HG02852 (cell line): Measurements from ENCODE around the gene OXT.

Source experiments
- ATAC-seq: cut with Tn5 transposase; IDR thresholded peaks from one replicate; pipeline ENCODE4 v1.9.1; 2021; ENCODE audit warnings: mild to moderate bottlenecking, moderate library complexity; ENCODE audit not compliant: unreplicated experiment

OXT gene

GRCh38 chr20:3084283-3084985 lies 13.0 kb downstream of the OXT start, which contains the start of gene AVP:
TSS of gene AVP (minus strand) at chr20:3084724. CDS start at chr20:3084674, 50 bp downstream.
- no peak for ATAC-seq

DNA sequence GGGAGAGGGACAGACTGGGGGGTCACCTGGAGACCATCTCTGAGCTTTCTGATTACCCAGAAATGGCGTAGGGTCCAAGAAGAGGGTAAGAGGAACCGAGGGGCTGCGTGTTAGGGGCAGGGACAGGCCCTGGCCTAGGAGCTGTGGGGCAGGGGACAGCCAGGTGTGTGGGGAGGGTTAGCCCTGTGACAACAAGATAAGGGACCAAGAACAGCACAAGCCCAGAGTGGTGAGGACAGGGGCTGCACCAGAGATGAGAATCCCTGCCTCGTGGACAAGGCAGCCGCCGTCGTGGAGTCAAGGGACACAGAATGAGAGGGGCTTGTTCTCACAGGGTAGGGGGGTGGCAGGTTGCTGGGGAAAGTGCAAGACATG lies 13.6 kb downstream of the OXT start:
- no peak for ATAC-seq

DNA sequence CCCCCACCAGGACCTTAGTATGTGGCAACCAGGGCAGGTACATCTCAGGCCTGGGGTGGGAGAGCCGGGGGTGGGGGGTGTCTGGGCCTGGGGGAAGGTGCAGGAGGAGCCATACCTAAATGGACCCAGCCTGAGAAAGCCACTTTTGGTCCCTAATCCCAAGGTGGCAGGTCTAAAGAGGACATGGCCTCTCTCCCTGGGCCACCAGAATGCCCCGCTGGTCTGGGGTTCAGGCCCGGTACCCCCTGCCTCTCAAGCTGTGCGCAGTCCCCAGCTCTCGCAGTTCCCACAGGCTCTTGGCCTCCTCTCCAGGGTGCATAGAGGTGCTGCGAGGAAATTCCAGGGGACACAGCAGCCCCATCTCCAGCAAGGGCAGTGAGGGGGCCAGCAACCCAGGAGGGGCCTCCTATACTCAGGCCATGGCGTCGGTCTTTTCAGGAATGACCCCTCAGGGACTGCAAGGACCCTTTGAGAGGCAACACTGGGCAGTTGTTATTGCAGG lies 14.2 kb downstream of the OXT start:
- no peak for ATAC-seq

- no peak for ATAC-seq
These were observed 16.6 kb downstream of the OXT start for GRCh38 chr20:3088031-3088430.

- no peak for ATAC-seq
These were observed 19.1 kb downstream of the OXT start for GRCh38 chr20:3090565-3090964.

DNA sequence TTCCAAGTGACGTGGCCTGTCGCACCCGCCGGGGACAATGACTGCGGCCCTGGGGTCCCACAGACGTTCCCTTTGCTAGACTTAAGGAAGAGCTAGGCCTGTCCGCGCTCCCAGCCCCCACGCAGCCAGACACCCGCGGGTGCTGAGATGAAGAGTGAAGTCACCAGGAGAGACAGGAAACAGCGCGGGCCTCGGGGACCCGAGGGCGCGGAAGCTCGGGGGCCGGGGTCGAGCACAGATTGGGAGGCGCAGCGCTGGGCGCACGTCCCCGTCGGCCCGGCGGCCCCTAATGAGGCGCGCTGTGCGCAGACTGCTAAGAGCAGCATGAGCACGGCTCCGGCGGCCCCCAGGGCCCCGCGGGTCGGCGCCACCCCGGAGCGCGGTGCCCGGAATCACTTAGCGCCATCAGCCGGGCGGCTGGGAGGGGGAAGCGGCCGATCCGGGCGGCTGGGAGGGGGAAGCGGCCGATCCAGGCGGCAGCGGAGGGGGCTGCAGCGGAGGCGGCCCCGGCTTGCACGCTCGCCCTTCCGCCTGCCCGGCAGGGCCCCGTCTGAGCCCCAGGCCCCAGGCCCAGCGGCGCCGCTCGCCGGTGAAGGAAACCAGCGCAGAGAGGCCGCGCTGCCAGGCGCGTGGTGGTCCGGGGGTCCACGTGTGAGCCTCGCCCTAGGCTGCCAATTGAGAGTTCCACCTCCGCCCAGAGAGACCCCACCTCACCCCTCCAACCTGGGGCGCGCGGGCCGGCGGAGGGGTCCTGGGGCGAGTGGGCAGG lies 21.4 kb downstream of the OXT start:
- no peak for ATAC-seq

DNA sequence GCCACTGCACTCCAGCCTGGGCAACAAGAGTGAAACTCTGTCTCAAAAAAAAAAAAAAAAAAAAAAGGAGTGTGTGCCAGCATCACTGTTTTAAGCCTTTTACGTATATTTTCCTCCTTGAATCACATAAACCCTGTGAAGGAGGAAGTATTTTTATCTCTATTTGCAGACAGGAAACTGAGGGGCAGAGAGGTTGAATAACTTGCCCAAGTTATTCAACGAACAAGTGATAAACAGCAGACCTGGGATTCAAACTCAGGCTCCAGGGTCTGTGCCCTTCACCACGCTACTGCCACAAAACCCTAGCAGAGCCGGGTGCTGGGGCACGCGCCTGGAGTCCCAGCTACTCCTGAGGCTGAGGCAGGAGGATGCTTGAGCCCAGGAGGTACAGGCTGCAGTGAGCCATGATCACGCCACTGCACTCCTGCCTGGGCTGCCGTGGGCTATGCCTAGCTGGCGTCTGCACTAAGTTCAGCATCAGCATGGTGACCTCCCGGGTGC lies 22.5 kb downstream of the OXT start:
- no peak for ATAC-seq

GRCh38 chr20:3094848-3095629 lies 23.6 kb downstream of the OXT start:
- ATAC-seq, result no peak

- no peak for ATAC-seq
These were observed 29.1 kb downstream of the OXT start for GRCh38 chr20:3100480-3100879.

- no peak for ATAC-seq
These were observed 29.8 kb downstream of the OXT start for GRCh38 chr20:3101251-3101650.

- no peak for ATAC-seq
These were observed 30.5 kb downstream of the OXT start for GRCh38 chr20:3101737-3102574.

GRCh38 chr20:3102575-3103368 lies 31.4 kb downstream of the OXT start:
- no peak for ATAC-seq

DNA sequence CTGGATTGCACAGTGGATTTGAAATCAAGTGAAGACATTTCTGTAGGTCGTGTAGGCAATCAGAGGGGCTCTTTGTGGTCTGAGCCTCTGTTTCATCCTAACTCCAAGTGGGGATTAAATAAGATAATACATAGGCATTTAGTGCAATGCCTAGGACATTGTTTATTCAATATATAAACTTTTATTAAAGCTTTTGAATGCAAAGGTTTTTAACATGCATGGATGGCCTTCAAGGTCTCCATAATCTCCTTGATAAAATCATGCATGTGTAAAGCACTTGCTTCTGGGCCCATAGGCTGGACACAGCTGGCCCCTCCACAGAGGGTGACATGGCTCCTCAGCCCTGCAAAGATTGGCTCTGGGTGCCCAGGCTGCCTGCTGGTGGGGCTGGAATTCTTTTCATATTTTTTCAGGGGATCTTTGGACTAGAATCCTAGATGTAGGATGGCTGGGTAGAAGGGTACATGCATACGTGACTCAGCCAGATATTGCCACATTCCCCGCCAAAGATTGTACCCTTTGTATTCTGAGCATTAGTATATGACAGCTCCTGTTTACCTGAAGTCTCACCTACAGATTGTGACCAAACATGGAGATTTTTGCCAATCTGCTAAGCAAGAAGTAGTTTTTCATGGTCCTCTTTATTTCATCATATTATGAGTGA lies 32.1 kb downstream of the OXT start:
- ATAC-seq, result no peak

DNA sequence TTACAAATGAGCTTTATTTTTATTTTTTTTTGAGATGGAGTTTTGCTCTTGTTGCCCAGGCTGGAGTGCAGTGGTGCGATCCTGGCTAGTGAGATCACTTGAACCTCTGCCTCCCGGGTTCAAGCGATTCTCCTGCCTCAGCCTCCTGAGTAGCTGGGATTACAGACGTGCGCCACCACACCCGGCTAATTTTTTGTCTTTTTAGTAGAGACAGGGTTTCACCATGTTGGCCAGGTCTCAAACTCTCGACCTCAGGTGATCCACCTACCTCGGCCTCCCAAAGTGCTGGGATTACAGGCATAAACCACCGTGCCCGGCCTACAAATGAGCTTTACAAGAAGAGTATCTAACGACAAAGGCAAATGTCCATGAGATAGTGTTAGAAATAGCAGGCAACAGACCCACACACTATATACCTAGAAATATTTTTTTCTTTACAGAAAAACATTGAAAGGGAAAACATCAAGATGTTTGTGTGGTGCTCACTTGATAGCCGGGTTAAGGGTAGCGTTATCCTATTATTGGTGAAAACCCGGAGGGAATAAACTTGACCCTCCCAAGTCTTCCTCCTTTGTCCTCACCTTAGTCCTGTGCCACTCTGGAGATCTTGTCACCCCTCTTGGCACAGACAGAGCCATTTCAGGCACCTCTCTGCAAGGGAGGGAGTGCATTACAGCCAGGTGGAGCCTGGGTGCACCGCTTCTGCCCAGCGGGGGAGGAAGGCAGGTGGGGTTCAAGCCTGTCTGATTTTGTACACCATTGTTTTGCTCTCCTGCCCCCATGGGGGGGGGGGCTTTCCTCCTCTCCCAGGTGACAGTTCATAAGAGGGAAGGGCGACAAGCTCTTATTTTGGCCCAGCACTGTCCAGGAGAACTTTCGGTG lies 34.1 kb downstream of the OXT start:
- no peak for ATAC-seq

DNA sequence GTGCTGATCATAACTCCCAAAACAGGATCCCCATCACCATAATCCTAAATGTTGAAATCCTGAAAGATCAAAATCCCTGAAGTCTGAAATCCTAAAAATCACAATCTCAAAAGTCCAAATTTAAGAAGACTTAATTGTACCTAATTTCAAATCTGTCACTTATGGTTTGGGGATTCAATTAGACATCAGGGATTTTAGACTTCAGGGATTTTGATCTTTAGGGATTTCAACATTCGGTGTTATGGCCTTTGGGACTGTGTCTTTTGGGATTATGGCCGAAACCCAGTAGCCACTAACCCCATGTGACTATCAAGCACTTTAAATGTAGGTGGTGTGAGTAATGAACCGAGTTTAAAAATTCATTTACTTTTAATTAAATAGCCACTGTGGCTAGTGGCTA lies 34.8 kb downstream of the OXT start:
- ATAC-seq, result no peak

DNA sequence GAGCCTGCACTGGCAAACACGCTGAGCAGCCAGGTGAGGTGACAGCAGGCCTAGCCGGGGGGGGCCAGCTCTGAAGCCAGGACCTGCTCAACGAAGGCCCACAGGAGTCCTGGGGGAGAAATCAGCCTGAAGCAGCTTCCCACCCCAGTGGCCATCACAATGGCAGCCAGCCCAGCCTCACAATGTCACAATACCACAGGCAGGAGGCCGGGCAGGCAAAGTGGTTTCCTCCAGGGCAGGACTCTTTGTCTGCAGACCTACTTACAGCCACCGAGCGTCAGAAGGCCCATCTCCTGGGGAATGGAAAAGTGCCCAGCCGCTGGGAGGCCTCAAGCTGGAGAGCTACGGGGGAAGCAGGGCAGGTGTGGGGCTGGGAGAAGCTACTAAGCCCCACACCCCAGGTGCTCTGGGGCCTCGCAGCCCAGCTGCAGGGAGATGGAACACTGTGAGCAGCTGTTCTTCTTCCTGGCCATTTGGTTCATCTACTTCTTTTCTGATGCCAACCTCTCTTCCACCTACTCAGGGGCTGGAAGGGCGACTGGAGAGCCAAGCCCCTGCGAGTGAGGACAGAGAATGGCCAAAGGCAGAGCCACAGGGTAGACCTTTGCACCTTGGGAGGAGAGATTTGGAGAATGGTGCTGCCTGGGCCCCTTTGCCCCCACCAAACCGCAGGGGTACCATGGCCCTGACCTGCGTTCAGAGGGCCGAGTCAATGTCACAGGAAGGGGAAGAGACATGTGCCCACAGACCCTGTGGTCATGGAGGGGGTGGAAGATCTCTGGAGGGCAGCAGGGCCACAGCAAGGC lies 35.4 kb downstream of the OXT start:
- ATAC-seq, result no peak

GRCh38 chr20:3107464-3108025 lies 36.1 kb downstream of the OXT start:
- no peak for ATAC-seq
